GM04503 (cell line): ENCODE results near the gene SLC13A4.
"Not testable (repeated sequence)": the region's sequence is repeated elsewhere in the genome, so short reads cannot be mapped to it uniquely, and the experiment has no call there.

Experiments used
- DNase-seq: peaks from one replicate; pipeline ENCODE4 v3.0.0-alpha.2; 2012; ENCODE audit warnings: low read depth

The SLC13A4 gene

GRCh38 chr7:135753616-135754413, 25.8 kb upstream of the SLC13A4 start:
- DNase-seq: no peak

- peak; percentile 76 for DNase-seq
These were observed 20.8 kb upstream of the SLC13A4 start, which contains the start of gene FAM180A for GRCh38 chr7:135748770-135749169. TSS of gene FAM180A (minus strand) at chr7:135748813. CDS start at chr7:135748580, 233 bp downstream.

GRCh38 chr7:135747366-135747765, 19.4 kb upstream of the SLC13A4 start:
- no peak for DNase-seq

DNA sequence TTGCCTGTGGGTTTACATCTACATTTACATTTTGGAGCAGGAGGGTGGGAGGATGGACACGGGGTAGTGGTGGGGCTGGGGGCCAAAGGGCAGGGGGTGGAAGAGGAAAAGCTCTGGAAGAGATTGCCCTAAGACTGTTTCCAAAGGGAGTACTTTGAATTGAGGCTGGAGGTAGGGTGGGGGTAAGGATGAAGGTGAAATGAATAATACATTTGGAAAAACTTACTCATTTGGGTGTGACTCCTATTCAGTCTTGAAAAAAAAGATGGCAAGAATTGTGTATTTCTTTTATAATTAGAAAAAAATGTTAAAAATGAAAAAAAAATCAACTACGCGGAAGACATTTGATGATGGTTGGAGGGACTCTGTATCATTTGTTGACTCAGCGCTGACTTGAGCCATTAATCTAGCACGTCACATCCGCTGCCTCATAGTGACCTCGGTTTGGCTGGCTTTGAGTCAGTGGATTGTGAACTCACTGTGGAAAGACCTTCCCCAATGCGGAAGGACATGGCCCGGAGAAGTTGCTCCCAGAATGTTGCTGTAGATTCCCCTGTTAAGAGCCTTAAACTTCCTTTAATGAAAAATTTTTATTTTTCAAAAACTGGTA, 17.8 kb upstream of the SLC13A4 start:
- DNase-seq: peak; percentile 95

GRCh38 chr7:135744938-135745702, 17.1 kb upstream of the SLC13A4 start:
- no peak for DNase-seq

DNA sequence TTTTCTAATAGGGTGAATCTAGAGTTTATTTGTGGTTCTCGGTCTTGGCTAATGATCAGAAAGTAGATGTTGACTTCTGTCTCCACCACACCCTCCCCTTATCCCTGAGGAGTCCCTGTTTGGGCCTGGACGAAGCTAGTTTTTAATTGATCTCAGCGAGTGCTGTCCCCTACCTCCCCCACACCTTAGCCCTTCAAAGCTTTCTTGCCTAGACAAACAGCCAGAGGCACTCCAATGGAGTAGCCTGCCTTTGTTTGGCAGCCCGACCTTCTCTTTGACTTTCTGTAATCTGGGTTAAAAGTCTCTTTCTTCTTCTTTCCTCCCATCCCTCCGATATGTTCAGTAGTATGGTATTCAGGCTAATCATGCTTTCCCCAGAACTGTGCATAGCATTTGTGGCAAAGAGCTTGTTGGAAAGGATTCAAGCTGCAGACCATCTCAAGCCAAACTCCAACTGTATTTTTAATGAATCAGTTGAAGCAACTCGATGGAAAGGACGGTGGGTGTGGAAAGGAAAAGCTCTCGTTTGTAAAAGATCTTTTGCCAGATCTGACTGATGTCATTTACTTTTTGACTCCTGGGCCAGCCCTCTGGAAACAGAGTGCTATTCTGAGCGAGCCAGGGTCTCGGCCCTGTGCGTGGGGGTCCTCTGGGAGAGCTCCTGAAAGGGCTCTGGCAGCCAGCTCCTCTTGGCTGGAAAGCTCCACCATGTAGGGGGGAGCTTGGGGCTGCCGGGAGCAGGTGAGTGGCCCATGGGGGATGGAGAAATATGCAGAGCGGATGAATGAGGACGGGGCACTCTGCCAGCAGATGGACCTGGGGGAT, 16.1 kb upstream of the SLC13A4 start:
- DNase-seq: no peak

- no peak for DNase-seq
These were observed 14.4 kb upstream of the SLC13A4 start for GRCh38 chr7:135742371-135742770.

- DNase-seq: no peak
These were observed 13.9 kb upstream of the SLC13A4 start for GRCh38 chr7:135741905-135742304.

DNA sequence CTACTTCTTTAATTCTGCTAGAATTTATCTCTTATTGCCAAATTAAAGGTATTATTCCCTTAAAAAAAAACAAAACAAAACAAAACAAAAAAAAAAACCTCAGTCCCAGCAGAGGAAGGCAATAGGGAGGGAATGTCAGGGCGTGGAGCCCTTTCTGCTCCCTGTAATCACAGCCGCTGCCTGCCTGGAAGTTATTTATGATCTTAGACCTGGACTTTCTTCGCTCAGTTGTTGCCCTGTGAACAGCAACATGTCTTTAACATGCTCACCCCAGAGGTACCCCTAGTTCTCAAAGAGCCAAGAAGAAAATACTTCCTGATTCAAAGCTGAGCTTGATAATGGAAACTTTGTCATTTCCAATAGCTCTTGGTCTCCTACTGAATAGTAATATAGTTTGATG, 12.9 kb upstream of the SLC13A4 start:
- no peak for DNase-seq

GRCh38 chr7:135737306-135737647, 9.3 kb upstream of the SLC13A4 start:
- DNase-seq: not testable (repeated sequence)

DNA sequence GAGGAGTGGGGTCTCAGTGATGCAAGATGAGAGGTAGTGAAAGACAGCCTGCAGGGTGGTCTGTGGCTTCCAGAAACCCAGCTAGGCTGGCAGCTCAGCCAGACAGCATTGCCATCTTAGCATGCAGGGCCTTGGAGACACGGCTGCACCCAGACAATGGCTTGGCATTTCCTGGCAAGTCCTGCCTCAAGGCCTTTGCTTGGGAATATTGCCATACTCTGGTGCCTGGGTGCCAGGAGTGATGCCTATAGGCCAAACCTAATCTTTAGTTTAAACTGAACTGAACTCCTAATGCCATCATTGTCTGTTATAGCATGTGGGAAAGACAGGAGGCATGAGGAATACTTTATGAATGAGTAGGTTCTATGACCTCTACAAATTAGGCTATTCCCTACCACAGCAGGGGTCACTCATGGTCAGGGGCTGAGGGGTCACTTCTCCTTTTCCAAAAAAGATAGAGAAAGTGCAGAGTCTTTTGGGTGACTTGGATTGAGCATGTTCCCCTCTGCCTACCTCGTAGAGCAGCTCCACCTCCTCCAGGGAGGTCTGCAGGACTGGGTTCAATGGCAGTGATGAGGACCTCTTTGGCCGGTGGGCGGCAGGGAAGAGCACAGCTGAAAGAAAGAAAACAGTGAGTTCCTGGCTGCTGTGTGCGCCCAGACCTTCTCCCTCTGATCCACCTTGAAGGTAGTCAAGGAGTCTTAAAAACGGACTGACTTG, 8.8 kb upstream of the SLC13A4 start:
- DNase-seq: no peak

- no peak for DNase-seq
These were observed 6.3 kb upstream of the SLC13A4 start for GRCh38 chr7:135734343-135734689.

DNA sequence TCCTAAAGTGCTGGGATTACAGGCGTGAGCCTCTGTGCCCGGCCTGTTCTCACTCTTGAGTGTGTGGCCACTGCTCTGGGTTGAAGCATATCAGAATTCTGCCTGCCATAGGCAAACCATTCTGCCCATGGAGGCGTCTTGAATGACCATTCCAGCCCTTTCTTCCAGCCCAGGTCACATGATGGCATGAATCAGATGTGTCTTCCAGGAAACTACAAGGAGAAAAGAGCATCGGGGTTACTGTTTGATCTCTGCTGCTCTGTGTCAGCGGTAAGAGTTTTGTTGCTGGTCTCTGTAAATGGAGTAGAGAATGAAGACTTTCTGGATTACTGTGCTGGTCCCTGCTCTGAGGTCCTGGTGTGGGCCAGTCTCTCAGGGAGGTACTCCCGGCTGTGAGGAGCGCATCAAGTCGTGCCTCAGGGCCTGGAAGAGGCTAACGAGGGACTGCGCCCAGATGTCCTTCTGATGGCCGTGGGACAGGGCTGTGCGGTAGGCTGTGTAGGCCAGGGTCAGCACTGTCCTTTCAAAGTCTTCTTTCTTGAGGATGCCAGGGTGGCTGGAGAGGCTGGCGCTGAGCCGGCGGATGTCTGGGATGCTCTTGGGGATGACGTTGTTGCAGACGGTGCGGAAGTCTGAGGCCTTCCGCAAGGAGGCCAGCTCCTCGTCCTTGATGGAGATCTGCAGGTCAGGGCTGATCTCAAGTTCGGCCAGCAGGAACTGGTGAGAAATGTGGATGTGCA, 5.8 kb upstream of the SLC13A4 start:
- DNase-seq: no peak

- no peak for DNase-seq
These were observed 3.1 kb upstream of the SLC13A4 start for GRCh38 chr7:135731131-135731530.

DNA sequence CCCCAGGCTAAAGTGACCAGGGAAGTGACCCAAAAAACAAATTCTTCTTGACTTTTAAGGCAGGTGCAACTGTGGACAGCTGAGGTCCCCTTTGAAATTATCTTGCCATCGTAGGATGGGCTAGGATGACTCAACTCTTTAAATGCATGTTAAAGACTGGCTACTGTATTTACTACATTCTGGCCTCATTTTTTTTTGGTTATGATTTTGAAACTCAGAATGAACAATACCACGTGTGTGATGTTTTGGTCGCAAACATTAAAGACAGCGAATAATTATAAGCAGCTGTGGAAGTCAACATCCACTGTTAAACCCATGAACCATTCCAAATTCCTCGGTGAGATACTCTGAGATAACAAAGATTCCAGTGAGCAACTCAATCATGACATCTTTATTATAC, 1.2 kb upstream of the SLC13A4 start:
- DNase-seq: no peak

- no peak for DNase-seq
These were observed 894 bp downstream of the SLC13A4 start for GRCh38 chr7:135726911-135727673.

GRCh38 chr7:135726276-135726788, 1.7 kb downstream of the SLC13A4 start:
- DNase-seq: no peak

GRCh38 chr7:135723411-135723810, 4.6 kb downstream of the SLC13A4 start:
- DNase-seq: no peak

GRCh38 chr7:135721198-135721820, 6.7 kb downstream of the SLC13A4 start:
- DNase-seq: no peak
